Measurements from ENCODE around the gene TADA2B. TPM values are rescaled to one million over a fixed set of nuclear protein-coding genes. Genes with fewer than 3 reads are reported as not detected.

TADA2B gene
- total RNA-seq, 4 donors from 2014 or later: 17.9 to 34.1 (median 26.6) TPM

GRCh38 chr4:7060346-7061150 is 17.4 kb downstream of the TADA2B start:
- no peak overlapping the region for H3K4me3 ChIP-seq (replicated peaks in 1 of 3)
- H3K36me3 ChIP-seq: peaks cover 41 to 47% of the 10 kb centered on the region in 2 donors
- no peak for TF ChIP-seq POLR2A (IDR thresholded peaks at IDR 0.05)
- no peak for TF ChIP-seq CTCF (IDR thresholded peaks at IDR 0.05)
- intact Hi-C loops (cut with DNase I): no loop called here
- no peaks in the 10 kb centered on the region for H3K9me3 ChIP-seq
- 94% methylated on average over 20 of the region's 20 CpGs for WGBS, 2 donors
- DNase-seq: no peak
- H3K27ac ChIP-seq: no peak overlapping the region
- no peaks in the 10 kb centered on the region for H3K4me1 ChIP-seq
- no peaks in the 10 kb centered on the region for H3K27me3 ChIP-seq

GRCh38 chr4:7061815-7062214 is 18.6 kb downstream of the TADA2B start:
- TF ChIP-seq CTCF (IDR thresholded peaks at IDR 0.05) (no peak), POLR2A (IDR thresholded peaks at IDR 0.05) (no peak)
- DNase-seq: no peak
- no peak overlapping the region for H3K4me3 ChIP-seq (replicated peaks in 1 of 3)
- peaks cover 34 to 41% of the 10 kb centered on the region in 2 donors for H3K36me3 ChIP-seq
- no peaks in the 10 kb centered on the region for H3K9me3 ChIP-seq
- no peak overlapping the region for H3K27ac ChIP-seq
- peaks cover 7 to 8% of the 10 kb centered on the region in 2 donors for H3K4me1 ChIP-seq
- intact Hi-C loops (cut with DNase I): no loop called here
- WGBS, 2 donors: 92 to 95% methylated on average over 6 of the region's 6 CpGs
- H3K27me3 ChIP-seq: no peaks in the 10 kb centered on the region

GRCh38 chr4:7062816-7063215 is 19.6 kb downstream of the TADA2B start:
- H3K4me1 ChIP-seq: peaks cover 11 to 12% of the 10 kb centered on the region in 2 donors
- no peak overlapping the region for H3K27ac ChIP-seq
- TF ChIP-seq CTCF (IDR thresholded peaks at IDR 0.05) (no peak), POLR2A (IDR thresholded peaks at IDR 0.05) (no peak)
- DNase-seq: no peak
- no peak overlapping the region for H3K4me3 ChIP-seq (replicated peaks in 1 of 3)
- 95% methylated on average over 4 of the region's 4 CpGs for WGBS, 2 donors
- H3K9me3 ChIP-seq: no peaks in the 10 kb centered on the region
- H3K27me3 ChIP-seq: no peaks in the 10 kb centered on the region
- peaks cover 34 to 41% of the 10 kb centered on the region in 2 donors for H3K36me3 ChIP-seq
- intact Hi-C loops (cut with DNase I): no loop called here

GRCh38 chr4:7063362-7063761 is 20.2 kb downstream of the TADA2B start:
- peaks cover 34 to 41% of the 10 kb centered on the region in 2 donors for H3K36me3 ChIP-seq

More at GRCh38 chr4:7063362-7063761, 20.2 kb downstream of the TADA2B start:
- no peaks in the 10 kb centered on the region for H3K9me3 ChIP-seq
- intact Hi-C loops (cut with DNase I): no loop called here
- no peak for DNase-seq
- H3K27me3 ChIP-seq: no peaks in the 10 kb centered on the region
- 86 to 87% methylated on average over 4 of the region's 4 CpGs for WGBS, 2 donors
- no peak overlapping the region for H3K27ac ChIP-seq
- no peak overlapping the region for H3K4me3 ChIP-seq (replicated peaks in 1 of 3)
- no peak for TF ChIP-seq POLR2A (IDR thresholded peaks at IDR 0.05)
- no peak for TF ChIP-seq CTCF (IDR thresholded peaks at IDR 0.05)
- peaks cover 11 to 12% of the 10 kb centered on the region in 2 donors for H3K4me1 ChIP-seq
